Measurements from ENCODE around the gene CNTNAP5. TPM values are rescaled to one million over a fixed set of nuclear protein-coding genes. Genes with fewer than 3 reads are reported as not detected.

CNTNAP5 gene
- total RNA-seq, 1 donor from 2014 or later = not detected

DNA sequence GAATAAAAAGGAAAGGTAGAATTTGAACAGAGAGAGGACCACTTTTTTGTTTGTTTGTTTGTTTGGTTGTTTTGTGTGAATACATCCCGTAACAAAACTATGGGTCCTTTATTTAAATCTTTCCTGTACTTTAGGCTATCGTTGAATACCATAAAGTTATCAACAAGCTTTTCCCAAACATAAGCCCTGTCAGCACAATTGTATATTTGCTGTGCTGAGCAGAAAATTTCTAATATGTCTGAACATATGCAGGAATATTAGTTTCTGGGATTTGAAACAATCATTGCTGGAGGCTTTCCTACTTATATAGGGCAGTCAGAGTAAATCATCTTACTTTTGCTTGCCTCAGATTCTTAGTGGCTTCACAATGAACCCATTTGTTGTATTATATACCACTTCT, 536.4 kb downstream of the CNTNAP5 start:
- H3K4me1 Mint-ChIP-seq = peaks cover 22% of the 10 kb centered on the region
- no peaks in the 10 kb centered on the region for H3F3A ChIP-seq (ENCODE audit: low read depth)
- TF ChIP-seq EZH2phosphoT487 (IDR thresholded peaks at IDR 0.05) = no peak
- no peak for TF ChIP-seq EZH2 (IDR thresholded peaks at IDR 0.05)
- TF ChIP-seq, protein P1, sequence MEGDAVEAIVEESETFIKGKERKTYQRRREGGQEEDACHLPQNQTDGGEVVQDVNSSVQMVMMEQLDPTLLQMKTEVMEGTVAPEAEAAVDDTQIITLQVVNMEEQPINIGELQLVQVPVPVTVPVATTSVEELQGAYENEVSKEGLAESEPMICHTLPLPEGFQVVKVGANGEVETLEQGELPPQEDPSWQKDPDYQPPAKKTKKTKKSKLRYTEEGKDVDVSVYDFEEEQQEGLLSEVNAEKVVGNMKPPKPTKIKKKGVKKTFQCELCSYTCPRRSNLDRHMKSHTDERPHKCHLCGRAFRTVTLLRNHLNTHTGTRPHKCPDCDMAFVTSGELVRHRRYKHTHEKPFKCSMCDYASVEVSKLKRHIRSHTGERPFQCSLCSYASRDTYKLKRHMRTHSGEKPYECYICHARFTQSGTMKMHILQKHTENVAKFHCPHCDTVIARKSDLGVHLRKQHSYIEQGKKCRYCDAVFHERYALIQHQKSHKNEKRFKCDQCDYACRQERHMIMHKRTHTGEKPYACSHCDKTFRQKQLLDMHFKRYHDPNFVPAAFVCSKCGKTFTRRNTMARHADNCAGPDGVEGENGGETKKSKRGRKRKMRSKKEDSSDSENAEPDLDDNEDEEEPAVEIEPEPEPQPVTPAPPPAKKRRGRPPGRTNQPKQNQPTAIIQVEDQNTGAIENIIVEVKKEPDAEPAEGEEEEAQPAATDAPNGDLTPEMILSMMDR (IDR thresholded peaks at IDR 0.05) = no peak
- H3K27me3 ChIP-seq = no peaks in the 10 kb centered on the region
- H3K36me3 ChIP-seq = no peaks in the 10 kb centered on the region
- H3K27ac Mint-ChIP-seq = no peak overlapping the region
- no peaks in the 10 kb centered on the region for H3K4me1 ChIP-seq
- no peak overlapping the region for H3K4me2 ChIP-seq
- H2AFZ ChIP-seq (replicated peaks) = no peak overlapping the region
- no peak overlapping the region for H3K9ac ChIP-seq
- no peaks in the 10 kb centered on the region for H3K9me3 Mint-ChIP-seq
- peaks cover 12% of the 10 kb centered on the region for H3K27me3 Mint-ChIP-seq (ENCODE audit: insufficient read depth, low read depth)
- no peak overlapping the region for H3K4me3 Mint-ChIP-seq
- no peaks in the 10 kb centered on the region for H3K9me3 ChIP-seq (ENCODE audit: low read depth)
- no peaks in the 10 kb centered on the region for H3K36me3 Mint-ChIP-seq
- no peak overlapping the region for H3K4me3 ChIP-seq
- H3K79me2 ChIP-seq (ENCODE audit: low read depth) = no peaks in the 10 kb centered on the region
- DNase-seq (ENCODE audit: low spot score) = no peak
- H4K20me1 ChIP-seq (ENCODE audit: low read depth) = no peaks in the 10 kb centered on the region
- no peak overlapping the region for H3K27ac ChIP-seq

DNA sequence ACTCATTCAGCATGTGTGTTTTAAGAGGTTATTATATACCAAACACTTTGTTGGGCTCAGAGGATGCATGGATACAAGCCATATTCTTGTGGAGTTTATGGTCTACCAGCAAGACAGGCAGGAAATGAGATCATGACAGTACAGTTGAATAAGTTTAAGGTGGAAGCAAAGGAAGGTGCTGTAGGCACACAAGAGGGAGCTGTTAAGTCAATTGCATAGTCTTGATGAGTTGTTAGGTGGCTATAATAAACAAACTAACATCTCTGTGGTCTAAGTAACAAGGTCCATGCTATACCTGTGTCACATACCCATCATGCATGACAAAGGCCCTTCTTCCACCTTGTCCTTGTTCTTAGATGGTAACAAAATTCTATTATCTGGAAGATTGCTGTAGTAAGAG, 538.3 kb downstream of the CNTNAP5 start:
- H3K27me3 Mint-ChIP-seq (ENCODE audit: insufficient read depth, low read depth) = peaks cover 3% of the 10 kb centered on the region
- no peak for DNase-seq (ENCODE audit: low spot score)
- no peaks in the 10 kb centered on the region for H3K36me3 ChIP-seq

DNA sequence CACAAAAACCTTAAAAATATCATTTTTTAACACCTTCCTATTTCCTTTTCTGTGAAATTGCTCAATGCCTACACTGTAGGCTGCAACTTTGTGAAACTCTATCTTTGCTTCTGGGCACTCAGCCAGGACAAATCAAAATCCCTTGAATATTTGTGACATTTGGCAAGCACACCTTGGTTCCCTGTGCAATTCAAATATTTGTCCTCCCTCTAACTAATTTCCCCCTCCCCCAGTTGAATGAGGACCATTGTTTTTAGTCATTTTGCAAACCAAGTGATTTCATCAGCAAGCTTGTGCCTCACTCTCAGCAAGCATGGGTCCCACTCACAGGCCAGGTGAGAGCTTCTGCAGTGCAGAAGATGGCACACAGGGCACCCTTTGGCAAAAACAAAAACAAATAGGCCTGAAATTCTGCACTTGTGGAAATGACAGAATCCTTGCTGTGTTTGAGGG, 541.5 kb downstream of the CNTNAP5 start:
- Mint-ChIP-seq H3K27ac (no peak overlapping the region), H3K9me3 (peaks cover 2% of the 10 kb centered on the region)
- TF ChIP-seq, protein P1 (IDR thresholded peaks at IDR 0.05) = no peak
- TF ChIP-seq EZH2 (IDR thresholded peaks at IDR 0.05) = no peak
- TF ChIP-seq EZH2phosphoT487 (IDR thresholded peaks at IDR 0.05) = no peak

More for the DNA sequence above, 538.3 kb downstream of the CNTNAP5 start:
- H3K9me3 Mint-ChIP-seq = no peaks in the 10 kb centered on the region
- H3K4me3 Mint-ChIP-seq = no peak overlapping the region
- Histone ChIP-seq H3K27ac (no peak overlapping the region), H3K9me3 (ENCODE audit: low read depth) (no peaks in the 10 kb centered on the region), H3K4me3 (no peak overlapping the region), H3K27me3 (no peaks in the 10 kb centered on the region), H3K4me1 (no peaks in the 10 kb centered on the region), H3K79me2 (ENCODE audit: low read depth) (no peaks in the 10 kb centered on the region), H2AFZ (replicated peaks) (no peak overlapping the region), H3F3A (ENCODE audit: low read depth) (no peaks in the 10 kb centered on the region), H3K4me2 (no peak overlapping the region), H3K9ac (no peak overlapping the region), H4K20me1 (ENCODE audit: low read depth) (no peaks in the 10 kb centered on the region)
- no peaks in the 10 kb centered on the region for H3K36me3 Mint-ChIP-seq
- TF ChIP-seq, protein P1 (IDR thresholded peaks at IDR 0.05) = no peak
- no peak for TF ChIP-seq EZH2 (IDR thresholded peaks at IDR 0.05)
- TF ChIP-seq EZH2phosphoT487 (IDR thresholded peaks at IDR 0.05) = no peak
- H3K4me1 Mint-ChIP-seq = peaks cover 12% of the 10 kb centered on the region
- no peak overlapping the region for H3K27ac Mint-ChIP-seq

More for the DNA sequence above, 541.5 kb downstream of the CNTNAP5 start:
- Histone ChIP-seq H2AFZ (replicated peaks) (no peak overlapping the region), H3K4me3 (no peak overlapping the region), H3K27me3 (no peaks in the 10 kb centered on the region), H3K4me1 (no peaks in the 10 kb centered on the region), H3F3A (ENCODE audit: low read depth) (no peaks in the 10 kb centered on the region), H3K79me2 (ENCODE audit: low read depth) (no peaks in the 10 kb centered on the region), H3K27ac (no peak overlapping the region), H3K36me3 (no peaks in the 10 kb centered on the region), H3K4me2 (no peak overlapping the region), H3K9me3 (ENCODE audit: low read depth) (no peaks in the 10 kb centered on the region), H4K20me1 (ENCODE audit: low read depth) (no peaks in the 10 kb centered on the region), H3K9ac (no peak overlapping the region)
- DNase-seq (ENCODE audit: low spot score) = no peak
- Mint-ChIP-seq H3K36me3 (no peaks in the 10 kb centered on the region), H3K27me3 (ENCODE audit: insufficient read depth, low read depth) (no peaks in the 10 kb centered on the region), H3K4me1 (no peaks in the 10 kb centered on the region), H3K4me3 (no peak overlapping the region)
